Right ventricle myocardium inferior (tissue), 1 donor: ENCODE data around the gene GCFC2. TPM values are rescaled to one million over a fixed set of nuclear protein-coding genes. Genes with fewer than 3 reads are reported as not detected.
A peak's percentile ranks its signal among the peaks of the same experiment; 100 is the strongest.

ENCODE experiments used
- ATAC-seq: fragments of 200-7000 bp; cut with Tn5 transposase; one replicate; pipeline ENCODE4 v1.9.1; 2020; ENCODE audit warnings: mild to moderate bottlenecking, moderate library complexity
- DNase-seq: peaks from one replicate; pipeline ENCODE4 v3.0.0; 2021; ENCODE audit errors: missing footprints
- intact Hi-C: fragments of 100-400 bp; cut with DNase I; formaldehyde crosslinking; loops from one replicate; pipeline ENCODE4 v1.11.0; 2022
- total RNA-seq: library from RNA; stranded (reverse); fragmentation: NEBNext Ultra II Directional; extraction: Animal tissue kit (Norgen Biotek cat#: 25700); gene quantifications from one replicate; pipeline ENCODE4 v1.2.1, GENCODE V29; 2021
- donor health status: DM: no; HTN: yes; CAD: no; lungs with severe emphysema.

The GCFC2 gene
- total RNA-seq, 1 donor from 2014 or later = 10.5 TPM

DNA sequence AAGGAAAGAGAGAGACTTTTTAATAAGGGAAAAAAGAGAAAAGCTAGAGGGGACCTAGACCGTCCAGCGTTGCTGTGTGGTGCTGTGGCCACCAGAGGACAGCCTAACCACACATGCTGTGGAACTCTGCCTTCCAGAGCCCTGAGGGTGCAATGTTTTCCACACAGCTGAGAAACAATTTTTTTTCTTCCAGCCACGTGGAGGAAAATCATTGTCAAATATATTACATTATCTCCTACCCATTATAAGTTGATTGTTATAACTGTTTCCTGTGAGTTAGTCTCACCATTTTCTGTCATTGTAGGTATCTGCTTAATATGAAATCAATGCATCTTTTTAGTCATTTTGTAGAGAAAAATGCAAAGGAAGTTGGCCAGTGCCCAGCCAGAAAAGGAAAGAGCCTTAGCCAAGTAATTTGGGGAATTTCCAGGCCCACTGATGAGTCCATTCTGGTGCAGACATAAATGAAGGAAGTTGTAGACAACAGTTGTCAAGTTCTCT is 70.0 kb downstream of the GCFC2 start:
- intact Hi-C loops = loop anchor here (2.0 kb wide), 1 partner anchor 36 kb away; no protein-coding TSS in a partner anchor
- peak; percentile 71 for DNase-seq
- ATAC-seq = peak; percentile 97

DNA sequence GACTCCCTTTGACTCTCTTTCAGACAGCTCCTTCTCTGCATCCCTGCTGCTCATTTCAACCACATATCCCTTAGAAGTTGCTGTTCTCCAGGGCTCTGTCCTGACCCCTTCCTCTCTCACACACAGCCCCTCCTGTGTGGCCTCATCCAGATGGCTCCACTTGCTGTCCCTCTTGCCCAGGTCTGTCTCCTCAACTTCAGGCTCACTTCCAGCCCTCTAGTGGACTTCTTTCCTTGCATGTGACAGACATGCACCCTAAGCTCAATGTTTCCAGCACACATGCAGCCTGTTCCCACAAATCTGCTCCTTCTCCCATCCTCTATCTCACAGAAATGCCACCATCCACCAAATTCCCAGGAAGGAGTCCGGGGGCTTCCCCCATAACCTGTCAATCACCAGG is 73.1 kb downstream of the GCFC2 start:
- intact Hi-C loops = no loop called here
- no peak for ATAC-seq
- DNase-seq = no peak

DNA sequence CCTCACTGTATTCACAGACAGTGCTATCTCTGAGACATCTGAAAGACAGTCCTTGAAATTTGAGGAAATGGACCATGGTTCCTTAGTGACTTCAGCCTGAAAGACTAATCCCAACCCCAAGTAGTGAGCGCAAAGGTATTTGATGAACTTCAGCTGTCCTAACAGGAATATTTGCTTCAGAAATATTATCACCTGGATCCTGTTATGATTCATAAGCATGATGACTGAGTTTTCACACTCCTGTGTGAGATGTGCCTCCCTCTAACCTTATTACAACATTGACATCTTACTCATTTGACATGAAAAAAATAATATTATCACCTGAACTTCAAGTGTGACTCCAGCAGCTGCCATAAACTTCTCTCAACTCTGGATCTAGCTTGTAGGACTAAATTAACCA is 75.8 kb downstream of the GCFC2 start:
- no peak for ATAC-seq
- intact Hi-C loops = no loop called here
- DNase-seq = no peak

DNA sequence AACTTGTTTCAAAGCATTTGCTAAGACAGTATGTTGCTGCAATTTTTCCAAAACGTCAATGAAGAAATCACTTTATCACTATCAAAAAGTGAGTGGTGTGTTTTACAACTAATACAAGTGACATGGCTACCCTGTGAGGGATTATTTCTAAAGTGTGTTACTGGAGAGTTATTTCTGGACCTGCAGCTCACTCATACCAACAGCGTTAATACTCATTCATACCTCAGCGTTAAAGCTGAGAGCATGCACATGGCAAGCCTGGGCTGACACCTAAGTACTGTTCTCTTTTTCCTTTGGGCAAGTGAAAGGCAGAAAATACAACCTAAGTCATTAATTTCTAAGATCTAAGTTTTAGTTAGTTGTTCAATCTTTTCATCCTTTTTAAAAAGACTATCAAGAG is 77.1 kb downstream of the GCFC2 start:
- intact Hi-C loops = no loop called here
- DNase-seq = no peak
- peak; percentile 66 for ATAC-seq

DNA sequence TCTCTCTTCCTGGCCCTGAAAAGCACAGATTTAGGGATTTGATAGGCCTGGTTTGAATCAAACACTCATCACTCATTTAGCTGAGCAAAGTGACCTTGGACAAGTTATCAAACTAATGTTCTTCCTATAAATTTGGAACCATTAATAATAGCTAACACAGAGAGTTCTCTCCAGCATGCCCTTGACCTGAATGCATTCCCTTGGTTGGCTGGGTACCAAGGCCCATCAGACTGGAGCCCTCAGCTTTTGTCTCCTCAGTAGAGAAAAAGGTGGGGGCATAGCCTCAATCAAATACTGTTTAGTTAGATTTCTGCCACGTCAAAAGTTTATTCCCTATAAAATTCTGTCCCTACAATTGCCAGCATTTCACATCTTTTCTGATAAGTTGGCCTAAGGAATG is 77.9 kb downstream of the GCFC2 start:
- intact Hi-C loops = no loop called here
- DNase-seq (no peak), ATAC-seq (peak; percentile 47)

DNA sequence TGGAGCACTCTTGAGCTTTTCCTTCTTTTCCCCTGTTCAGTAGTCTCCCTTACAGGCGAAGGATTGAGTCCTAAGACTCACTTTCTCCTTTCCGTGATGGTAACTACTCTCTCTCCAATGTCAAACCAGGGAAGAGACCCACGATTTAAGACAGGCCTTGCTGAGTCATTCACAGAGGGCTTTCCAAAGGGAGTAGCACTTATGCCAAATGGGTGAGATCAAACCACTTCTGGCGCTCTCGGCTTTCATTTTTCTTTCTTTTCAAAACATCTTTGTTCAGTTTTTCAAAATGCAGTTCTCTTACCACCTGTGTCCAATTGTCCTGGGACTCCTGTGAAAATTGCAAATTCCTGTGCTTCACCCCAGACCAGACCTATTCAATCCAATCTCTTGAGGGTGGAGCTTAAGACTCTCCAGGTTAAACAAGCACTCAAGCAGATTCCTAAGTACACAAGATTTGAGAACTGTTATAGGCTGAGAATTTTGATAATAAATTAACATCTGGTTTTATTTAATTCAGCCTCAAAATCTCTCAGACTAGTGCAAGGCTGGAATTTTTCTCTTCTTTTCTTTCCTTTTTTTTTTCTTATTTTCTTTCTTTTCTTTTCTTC is 78.5 kb downstream of the GCFC2 start:
- peak; percentile 46 for ATAC-seq
- intact Hi-C loops = no loop called here
- DNase-seq = no peak

DNA sequence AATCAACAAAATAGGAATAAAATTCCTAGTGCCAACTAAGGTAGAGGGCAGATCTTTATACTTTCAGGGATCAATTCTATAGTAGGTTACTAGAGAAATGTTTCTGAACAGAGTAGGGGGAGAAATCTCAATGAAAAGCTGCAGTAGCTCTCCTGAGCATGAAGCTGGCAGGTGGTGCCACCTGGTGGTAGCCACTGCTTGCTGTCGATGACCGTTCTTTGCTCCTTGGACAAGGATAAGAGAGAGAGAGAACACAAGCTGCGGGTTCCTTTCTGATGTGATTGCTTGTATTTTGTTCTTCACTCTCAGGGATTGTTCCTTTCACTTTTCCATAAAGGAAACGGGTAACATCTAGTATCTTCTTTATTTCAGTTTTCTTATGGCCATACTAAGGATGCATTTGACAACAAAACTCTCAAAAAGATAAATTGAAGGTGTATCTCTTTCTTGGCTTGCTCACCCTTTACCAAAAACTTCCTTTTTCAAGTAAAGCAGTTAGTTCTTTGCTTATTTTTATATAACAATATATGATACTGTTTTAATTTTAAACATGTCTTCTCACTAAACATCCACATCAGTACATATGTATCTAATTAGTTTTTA is 82.7 kb downstream of the GCFC2 start:
- ATAC-seq = peak; percentile 57

DNA sequence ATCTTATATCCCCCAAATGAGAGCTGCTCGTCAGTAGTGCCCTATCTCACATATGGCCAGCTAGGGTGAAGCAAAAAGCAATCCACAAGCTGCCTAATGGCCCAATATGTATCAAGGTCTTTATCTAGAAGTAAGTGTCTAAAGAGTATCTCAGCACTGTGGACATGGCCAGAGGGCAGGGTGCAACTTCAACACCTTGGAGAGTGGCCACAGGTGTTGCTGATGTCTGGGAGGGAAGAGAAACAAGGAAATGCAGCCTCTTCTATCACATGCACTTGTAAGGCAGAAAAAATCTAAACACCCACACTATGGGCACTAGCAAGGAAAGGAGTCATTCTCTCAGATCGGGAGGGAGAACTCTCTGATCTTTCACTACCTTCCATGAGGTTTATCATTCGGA is 87.8 kb downstream of the GCFC2 start:
- intact Hi-C loops = no loop called here
- ATAC-seq = no peak
- DNase-seq = no peak

More for the DNA sequence above, 82.7 kb downstream of the GCFC2 start:
- intact Hi-C loops = loop anchor here (5.0 kb wide), 1 partner anchor 161 kb away; no protein-coding TSS in a partner anchor
- DNase-seq = peak; percentile 81

DNA sequence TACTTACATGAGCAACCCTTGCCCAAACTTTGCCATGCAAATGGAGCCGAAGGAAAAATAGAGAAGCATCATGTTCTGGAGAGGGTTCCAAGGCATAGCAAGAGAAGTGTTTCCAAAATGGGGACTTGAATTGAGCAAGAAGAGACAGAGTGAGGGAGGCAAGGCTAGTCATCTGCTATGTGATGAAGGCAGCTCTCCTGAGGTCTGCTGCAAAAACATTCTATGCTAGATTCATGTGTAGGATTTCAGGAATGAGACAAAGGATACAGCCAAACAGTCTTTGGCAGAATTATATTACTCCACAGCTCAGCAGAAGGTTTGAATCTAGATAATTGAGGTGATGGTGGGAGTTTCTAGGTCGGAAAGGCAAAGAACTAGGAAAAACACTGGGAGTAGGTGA is 88.2 kb downstream of the GCFC2 start:
- intact Hi-C loops = no loop called here
- DNase-seq (no peak), ATAC-seq (no peak)

DNA sequence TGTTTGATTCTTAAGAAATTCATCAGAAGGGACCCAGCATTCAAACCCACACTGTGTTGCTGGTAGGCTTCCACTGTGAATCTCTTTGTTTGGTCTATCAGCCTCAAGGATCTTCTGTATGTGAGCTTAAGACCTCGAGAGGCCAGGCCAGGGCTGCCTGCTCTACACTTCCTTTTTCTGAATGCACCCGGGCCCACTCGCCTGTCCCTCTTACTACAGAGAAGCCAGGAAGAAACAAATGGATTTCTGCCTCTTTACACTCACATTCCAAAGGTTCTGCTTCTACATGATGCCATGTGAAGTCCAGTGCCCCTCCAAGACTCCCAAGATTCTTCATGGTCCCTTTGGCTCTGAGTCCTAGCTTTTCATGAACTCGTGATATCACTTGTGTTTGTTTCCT is 89.5 kb downstream of the GCFC2 start:
- no peak for DNase-seq
- intact Hi-C loops = no loop called here
- no peak for ATAC-seq

DNA sequence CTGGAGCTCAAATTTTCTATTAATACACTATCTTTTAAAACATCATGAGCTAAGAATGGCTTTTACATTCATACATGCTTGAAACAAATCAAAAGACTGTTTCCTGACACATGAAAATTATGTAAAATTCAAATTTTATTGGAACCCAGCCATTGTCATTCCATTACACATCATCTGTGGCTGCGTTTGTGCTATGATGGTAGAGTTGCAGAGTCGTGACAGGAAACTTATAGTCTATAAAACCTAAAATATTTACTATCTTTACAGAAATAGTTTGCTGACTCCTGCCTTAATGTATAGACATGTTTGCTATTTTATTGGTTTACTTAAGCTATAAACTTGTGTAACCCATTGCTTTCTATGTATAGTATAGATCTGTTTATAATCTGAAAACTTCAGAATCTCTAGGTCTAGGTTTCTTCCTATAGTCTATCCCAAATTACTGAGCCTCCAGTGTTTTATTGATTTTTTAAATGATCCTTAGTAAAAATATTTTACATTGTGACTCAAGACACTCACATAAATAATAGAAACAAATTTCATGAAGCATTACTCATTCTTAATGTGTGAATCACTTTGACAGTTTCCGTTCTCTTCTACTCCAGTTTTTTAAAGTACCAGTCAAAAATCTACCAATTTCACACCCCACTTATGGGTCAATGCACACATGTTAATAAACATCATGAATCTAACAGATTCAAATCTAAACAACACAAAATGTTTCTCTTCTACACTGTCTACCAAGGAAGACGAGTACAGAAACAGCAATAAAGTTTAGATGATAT is 90.6 kb downstream of the GCFC2 start:
- no peak for DNase-seq
- intact Hi-C loops = loop anchor here (10.0 kb wide), 1 partner anchor 915 kb away; no protein-coding TSS in a partner anchor
- no peak for ATAC-seq

DNA sequence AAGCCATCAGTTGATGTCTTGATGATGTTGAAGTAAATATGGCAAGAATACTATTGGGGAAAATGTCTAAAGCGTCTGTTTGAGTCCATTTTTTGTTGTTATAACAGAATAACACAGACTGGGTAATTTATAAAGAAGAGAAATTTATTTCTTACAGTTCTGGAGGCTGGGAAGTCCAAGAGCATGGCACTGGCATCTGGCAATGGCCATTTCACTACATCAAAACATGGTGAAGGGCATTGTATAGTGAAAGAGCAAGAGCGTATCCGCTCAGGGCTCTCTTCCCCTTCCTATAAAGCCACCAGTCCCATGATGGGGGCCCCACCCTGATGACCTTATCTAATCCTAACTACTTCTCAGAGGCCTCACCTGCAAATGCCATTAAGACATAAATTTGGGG is 93.8 kb downstream of the GCFC2 start:
- no peak for DNase-seq
- intact Hi-C loops = loop anchor here (10.0 kb wide), 1 partner anchor 912 kb away; no protein-coding TSS in a partner anchor
- no peak for ATAC-seq

DNA sequence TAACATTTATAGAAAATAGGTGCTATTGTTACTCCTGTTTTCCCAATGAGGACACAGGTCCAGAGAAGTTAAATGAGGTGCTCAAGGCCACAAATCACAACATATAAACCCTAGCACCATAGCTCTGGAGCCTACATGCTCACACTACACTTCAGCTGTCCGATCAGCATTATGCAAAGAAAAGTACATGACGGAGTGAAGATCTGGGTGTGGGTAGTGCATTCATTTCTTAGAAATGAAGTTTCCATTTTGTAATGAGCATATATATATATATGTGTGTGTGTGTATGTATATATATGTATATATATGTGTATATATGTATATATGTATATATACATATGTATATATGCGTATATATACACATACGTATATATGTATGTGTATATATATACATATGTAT is 94.3 kb downstream of the GCFC2 start:
- DNase-seq = no peak
- intact Hi-C loops = loop anchor here (10.0 kb wide), 1 partner anchor 912 kb away; no protein-coding TSS in a partner anchor
- no peak for ATAC-seq

DNA sequence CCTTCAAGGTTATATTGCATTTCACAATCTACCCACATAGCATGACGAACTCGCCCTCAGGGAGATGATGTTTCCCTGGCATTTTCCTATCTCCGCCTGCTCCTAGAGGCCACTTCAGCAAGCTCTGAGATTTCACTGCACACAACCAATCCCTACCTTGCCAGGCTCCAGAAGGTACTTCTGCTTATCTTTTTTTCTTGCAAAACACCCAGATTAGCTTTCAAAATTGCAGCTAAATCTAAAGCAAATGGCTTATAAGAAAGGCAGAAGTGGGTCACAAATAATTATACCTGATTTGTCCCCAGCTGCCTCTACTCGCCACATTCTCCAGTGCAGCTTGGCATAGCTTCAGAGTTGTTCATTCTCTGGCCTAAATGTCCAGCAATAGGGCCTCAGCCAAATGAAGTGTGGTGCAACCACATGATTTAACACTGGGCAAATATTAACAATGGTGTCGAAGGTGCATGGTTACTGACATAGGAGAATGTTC is 96.5 kb downstream of the GCFC2 start:
- ATAC-seq = no peak
- DNase-seq = no peak
- intact Hi-C loops = loop anchor here (10.0 kb wide), 1 partner anchor 909 kb away; no protein-coding TSS in a partner anchor

DNA sequence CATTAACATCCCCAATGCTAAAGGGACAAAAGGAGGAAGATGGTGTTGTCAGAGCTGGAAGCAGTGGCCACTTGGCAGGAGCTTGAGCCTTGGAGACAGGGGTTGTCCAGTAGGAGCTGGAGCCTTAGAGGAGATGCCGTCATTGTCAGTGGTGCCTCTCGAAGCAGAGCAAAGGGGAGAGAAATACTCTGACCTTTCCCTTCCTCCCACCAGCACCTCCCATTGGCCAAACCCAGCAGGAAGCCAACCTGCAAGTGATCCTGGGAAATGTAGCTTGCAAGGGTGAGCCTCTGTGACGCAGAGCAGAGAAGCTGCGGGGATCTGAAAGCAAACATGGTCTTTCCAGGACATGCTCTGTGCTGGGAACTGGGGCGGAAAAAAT is 97.9 kb downstream of the GCFC2 start:
- intact Hi-C loops = loop anchor here (10.0 kb wide), 1 partner anchor 908 kb away; no protein-coding TSS in a partner anchor
- ATAC-seq (no peak), DNase-seq (no peak)

Other genes starting within 250 kb of the GCFC2 start
- 0.84 TPM for gene EVA1A, start 150.0 kb downstream of the GCFC2 start, total RNA-seq
- gene MRPL19, start 64.1 kb downstream of the GCFC2 start, total RNA-seq = 53.9 TPM